ENCODE data around the gene GFI1B. TPM values are rescaled to one million over a fixed set of nuclear protein-coding genes. Genes with fewer than 3 reads are reported as not detected.

The GFI1B gene
- total and polyA plus RNA-seq, 10 of the 15 experiments (the other 5 are each of a cell fraction or from before 2014, with no cell fraction given), result 0.04 to 0.11 (median 0.05) TPM; not detected in 7

GRCh38 chr9:132980157-132980556 is 1.7 kb downstream of the GFI1B start:
- no peak overlapping the region for H3K27ac ChIP-seq (ENCODE audit: control insufficient read depth, insufficient read depth)
- 24% methylated on average over 5 of the region's 5 CpGs for WGBS (ENCODE audit: insufficient coverage, insufficient replicate concordance, low lambda C conversion rate, missing lambda C conversion rate)
- POLR2A ChIA-PET, result interaction anchor here (0.6 kb wide), 1 partner anchor 596 kb away, joined by 3 read pairs; no protein-coding TSS in a partner anchor
- H4K20me1 ChIP-seq (ENCODE audit: control insufficient read depth, insufficient read depth), result no peaks in the 10 kb centered on the region
- RAD21 ChIA-PET (ENCODE audit: unreplicated experiment), result no interaction called here
- no peaks in the 10 kb centered on the region for H3K9me3 ChIP-seq (replicated peaks; ENCODE audit: control insufficient read depth, insufficient read depth, low read length)
- TF ChIP-seq CBFB (IDR thresholded peaks at IDR 0.05; ENCODE audit: low read depth) (no peak), MXI1 (IDR thresholded peaks at IDR 0.05; ENCODE audit: low read depth, low read length) (no peak), POLR2AphosphoS5 (IDR thresholded peaks at IDR 0.05; ENCODE audit: low read length) (no peak), CEBPB (IDR thresholded peaks at IDR 0.05; ENCODE audit: borderline replicate concordance in 1 of 2, low read depth in 2 of 2, low read length in 2 of 2) (no peak), PRDM15 (CRISPR knock-in tag; IDR thresholded peaks at IDR 0.05) (no peak), FOXK2 (IDR thresholded peaks at IDR 0.05) (no peak), E2F4 (IDR thresholded peaks at IDR 0.05; ENCODE audit: low read depth, low read length) (no peak), ZSCAN29 (IDR thresholded peaks at IDR 0.05) (no peak), IRF4 (IDR thresholded peaks at IDR 0.05; ENCODE audit: low read depth, low read length) (no peak), SREBF1 (IDR thresholded peaks at IDR 0.05; ENCODE audit: low read length) (no peak), NRF1 (conservative IDR thresholded peaks at IDR 0.05; ENCODE audit: low read depth, low read length) (no peak)
- no peak for DNase-seq (ENCODE audit: low read depth, low spot score)
- no peaks in the 10 kb centered on the region for H3K36me3 ChIP-seq (ENCODE audit: control insufficient read depth in 2 of 2, insufficient read depth in 2 of 2, low read length in 1 of 2)
- CTCF ChIA-PET, result interaction anchor here (1.1 to 3.4 kb wide), 2 partner anchors 12 to 43 kb away, joined by 3 to 26 read pairs; no protein-coding TSS in a partner anchor
- no peaks in the 10 kb centered on the region for H3K79me2 ChIP-seq (ENCODE audit: control insufficient read depth, insufficient read depth, low read length)
- H3K4me1 ChIP-seq (ENCODE audit: control insufficient read depth, insufficient read depth, low read length), result no peaks in the 10 kb centered on the region
- no peak overlapping the region for H3K4me2 ChIP-seq (ENCODE audit: control insufficient read depth, insufficient read depth)
- ATAC-seq, result no peak
- BruUV-seq (replicated peaks), result no TSS peak
- no peak overlapping the region for H2AFZ ChIP-seq (ENCODE audit: control insufficient read depth, low read depth, low read length)
- no peak overlapping the region for H3K4me3 ChIP-seq
- peaks cover 6% of the 10 kb centered on the region in 2 experiments; a peak in 2 of 4 replicates for H3K27me3 ChIP-seq (replicated peaks in 1 of 2; ENCODE audit: control insufficient read depth in 2 of 2, insufficient read depth in 2 of 2, low read length in 1 of 2)
- SMC1A ChIA-PET (ENCODE audit: uncharacterized antibody, unreplicated experiment), result interaction anchor here (1.3 kb wide), 1 partner anchor 14 kb away, joined by 4 read pairs; no protein-coding TSS in a partner anchor
- in situ Hi-C loops (cut with MboI) (no loop called here), intact Hi-C loops (cut with micrococcal nuclease; ENCODE audit: unreplicated experiment) (no loop called here)
- FAIRE-seq, result no peak
- no peak overlapping the region for H3K9ac ChIP-seq (ENCODE audit: control insufficient read depth, insufficient read depth, low read length)

Data from GM12878 (cell line).